Measurements from ENCODE around the gene F7. TPM values are rescaled to one million over a fixed set of nuclear protein-coding genes. Genes with fewer than 3 reads are reported as not detected.
"Not testable (repeated sequence)": the region's sequence is repeated elsewhere in the genome, so short reads cannot be mapped to it uniquely, and the experiment has no call there.

F7 gene
- polyA plus RNA-seq, 1 donor, result 1.0 TPM

DNA sequence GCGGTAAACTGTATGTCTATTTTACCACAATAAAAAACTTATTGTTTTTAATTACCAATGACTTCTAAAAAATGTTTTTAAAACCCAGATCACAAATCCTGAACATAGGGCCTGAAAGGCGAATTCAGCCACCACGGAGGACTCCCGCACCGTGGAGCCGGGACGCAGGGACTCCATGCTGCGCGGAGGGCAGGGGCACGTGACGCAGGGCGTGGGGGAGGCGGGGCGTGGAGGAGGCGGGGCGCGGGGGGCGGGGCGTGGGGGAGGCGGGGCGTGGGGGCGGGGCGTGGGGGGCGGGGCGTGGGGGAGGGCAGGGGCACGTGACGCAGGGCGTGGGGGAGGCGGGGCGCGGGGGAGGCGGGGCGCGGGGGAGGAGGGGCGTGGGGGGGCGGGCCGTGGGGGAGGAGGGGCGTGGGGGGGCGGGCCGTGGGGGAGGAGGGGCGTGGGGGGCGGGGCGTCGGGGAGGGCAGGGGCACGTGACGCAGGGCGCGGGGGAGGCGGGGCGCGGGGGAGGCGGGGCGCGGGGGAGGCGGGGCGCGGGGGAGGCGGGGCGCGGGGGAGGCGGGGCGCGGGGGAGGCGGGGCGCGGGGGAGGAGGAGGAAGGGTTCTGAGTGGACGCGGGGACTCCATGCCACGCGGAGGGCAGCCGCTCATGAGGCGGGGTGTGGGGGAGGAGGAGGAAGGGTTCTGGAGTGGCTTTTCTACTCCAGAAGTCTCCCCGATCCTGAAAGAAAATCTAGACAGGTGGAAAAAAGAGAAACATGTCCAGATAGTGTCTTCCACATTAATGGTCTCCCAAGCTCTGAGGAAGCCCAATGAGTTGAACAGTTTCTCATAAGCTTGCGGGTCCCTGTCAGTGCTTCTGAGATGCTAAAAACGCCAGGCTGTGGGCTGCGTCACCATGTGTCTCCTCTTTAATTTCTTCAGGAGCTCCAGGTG is 48.5 kb downstream of the F7 start:
- DNase-seq, result peak; percentile 70

DNA sequence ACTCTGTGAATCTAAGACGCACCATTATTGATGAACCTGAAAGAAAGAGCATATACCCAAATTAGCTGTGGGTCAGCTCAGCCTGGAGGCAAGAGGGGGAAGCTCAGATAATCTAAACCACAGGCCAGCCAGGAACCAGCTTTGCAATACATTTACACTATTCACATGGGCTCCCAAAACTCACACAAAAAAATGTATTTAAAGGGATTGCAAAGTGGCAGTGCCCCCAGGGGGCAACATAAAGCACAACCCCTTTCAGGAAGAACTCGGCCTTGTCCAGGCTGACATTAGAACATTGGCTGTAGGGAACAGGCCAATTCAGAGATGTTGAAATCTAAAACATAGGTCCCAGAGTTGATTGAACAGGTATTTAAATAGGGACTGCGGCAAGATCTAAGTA is 49.6 kb downstream of the F7 start:
- DNase-seq, result no peak

DNA sequence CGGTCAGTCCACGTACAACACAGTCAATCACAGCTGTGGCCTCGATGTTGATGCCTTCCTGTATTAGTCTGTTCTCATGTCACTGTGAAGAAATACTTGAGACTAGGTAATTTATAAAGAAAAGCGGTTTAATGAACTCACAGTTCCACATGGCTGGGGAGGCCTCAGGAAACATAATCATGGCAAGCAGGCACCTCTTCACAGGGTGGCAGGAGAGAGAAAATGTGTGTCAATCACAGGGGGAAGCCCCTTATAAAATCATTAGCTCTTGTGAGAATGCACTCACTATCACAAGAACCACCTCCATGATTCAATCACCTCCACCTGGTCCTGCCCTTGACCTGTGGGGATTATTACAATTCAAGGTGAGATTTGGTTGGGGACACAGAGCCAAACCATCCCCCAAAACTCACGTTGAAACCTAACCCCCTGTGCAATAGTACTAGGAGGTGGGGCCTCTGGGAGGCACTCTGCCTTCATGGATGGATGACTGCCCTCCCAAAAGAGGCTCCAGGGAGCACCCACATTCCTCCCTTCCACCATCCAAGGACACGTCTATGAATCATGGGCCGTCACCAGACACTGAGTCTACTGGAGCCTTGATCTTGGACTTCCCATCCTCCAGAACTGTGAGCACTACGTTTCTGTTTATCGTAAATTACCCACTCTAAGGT is 50.5 kb downstream of the F7 start:
- DNase-seq, result no peak

DNA sequence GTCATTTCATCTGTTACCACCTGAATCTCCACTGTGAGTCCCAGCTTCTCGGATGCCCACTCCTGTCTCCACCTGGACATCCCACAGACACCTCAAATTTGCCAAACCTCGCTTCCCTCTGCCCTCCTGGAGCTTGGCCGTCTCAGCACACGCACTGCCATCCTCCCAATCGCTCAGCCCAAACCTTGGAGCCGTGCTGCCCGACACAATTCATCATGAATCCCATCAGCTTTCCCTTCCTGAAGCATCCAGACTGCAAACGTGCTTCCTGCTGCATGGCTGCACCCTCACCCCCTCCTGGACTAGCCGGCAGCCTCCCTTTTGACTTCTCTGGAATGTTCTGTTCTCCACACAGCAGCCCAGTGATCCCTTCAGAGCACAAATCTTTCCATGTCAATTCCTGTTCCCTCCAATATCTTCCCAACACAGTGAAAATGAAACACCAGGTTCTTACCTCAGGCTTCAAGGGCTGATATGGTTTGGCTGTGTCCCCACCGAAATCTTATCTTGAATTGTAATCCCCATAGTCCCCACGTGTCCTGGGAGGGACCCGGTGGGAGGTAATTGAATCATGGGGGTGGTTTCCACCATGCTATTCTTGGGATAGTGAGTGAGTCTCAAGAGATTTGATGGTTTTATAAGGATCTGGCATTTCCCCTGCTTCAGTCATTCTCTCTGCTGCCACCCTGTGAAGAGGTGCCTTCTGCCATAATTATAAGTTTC is 51.8 kb downstream of the F7 start:
- DNase-seq, result no peak

DNA sequence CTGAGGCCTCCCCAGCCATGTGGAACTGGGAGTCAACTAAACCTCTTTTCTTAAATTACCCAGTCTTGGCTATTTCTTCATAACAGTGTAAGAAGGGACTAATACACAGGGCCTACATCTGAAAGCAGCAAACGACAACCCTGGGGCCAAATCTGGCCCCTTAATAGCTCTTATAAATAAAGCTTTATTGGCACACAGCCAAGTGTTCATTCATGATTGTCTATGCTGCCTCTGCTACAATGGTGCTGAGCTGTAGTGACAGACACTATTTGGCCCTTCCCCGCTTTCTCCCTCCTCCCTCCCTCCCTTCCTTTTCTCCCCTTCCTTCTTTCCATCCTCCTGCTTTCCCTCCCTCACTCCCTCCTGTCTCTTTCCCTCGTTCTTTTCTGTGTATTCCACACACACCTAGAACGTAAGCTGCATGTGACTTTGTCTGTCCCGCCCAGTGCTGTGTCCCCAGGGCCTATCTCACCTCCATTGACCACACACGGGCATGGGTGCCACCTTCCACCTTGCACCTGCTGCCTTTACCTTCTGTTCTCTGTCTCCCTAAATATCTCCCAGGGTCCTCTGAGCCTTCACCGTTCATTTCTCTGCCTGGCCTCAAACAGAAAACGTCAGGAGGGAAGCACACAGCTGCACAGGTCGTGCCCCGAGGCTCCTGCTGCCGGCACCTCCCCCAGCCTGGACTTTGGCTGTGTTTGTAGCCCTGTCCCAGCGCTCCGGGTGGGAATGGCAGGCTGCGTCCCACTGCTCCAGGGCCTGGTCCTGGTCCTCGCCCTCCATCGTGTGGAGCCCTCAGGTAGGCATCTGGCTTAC is 52.5 kb downstream of the F7 start, which contains the start of gene PROZ:
PROZ (plus strand) TSS at position 720 of the 819 bp plus-strand sequence; CDS start at position 733, 13 bp downstream.
- no peak for DNase-seq

DNA sequence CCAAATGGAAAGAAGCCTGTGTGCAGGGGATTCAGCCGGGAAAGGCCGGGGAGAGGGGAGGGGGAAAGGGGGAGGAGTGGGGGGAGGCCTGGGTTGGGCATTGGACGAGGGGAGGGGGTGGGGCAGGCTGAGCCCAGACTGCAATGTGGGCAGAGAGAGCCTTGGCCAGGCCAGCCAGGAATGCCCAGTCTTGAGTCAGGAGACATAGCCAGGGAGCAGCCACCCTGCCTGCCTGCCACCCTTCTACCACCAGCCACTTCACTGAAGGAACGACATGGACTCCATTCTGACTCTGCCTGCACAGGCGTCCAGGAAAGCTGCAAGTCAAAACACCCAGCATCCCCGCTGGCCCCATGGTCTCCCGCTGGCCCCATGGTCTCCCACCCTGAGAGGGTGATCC is 53.4 kb downstream of the F7 start:
- DNase-seq, result no peak

DNA sequence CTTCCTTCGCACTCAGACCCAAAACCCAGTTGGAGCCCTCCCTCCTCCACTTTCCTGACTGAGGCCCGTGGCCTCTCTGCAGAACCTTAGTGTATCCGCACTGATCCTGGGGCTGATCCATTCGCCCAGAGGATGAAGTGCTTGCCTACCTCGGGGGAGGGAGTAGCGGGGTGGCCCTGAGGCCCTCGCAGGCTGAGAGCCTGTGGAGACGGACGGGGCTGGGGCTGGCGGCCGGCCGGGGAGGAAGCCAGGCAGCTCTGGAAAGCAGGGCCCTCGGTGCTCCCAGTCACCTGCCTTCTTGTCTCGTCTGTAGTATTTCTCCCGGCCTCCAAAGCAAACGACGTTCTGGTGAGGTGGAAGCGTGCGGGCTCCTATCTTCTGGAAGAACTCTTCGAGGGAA is 54.1 kb downstream of the F7 start:
- DNase-seq, result no peak

DNA sequence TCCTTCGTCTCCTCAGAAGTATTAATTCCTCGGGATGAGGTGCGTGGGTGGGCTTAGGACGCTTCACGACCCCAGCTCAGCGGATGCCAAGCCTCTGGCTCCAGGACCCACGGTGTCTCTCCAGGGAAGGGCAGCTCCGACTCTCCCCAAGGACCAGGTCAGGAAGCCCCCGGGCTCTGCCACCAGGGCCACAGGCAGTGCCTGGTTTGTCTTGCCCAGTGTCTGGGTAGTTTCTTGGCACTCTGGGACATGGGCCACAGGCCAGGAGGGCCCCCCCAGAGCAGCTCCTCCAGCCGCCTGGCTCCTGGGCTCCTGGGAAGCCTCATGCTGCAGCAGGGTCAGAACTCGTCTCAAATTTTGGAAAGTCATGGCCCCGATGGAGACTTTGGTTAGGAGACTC is 55.4 kb downstream of the F7 start:
- no peak for DNase-seq

DNA sequence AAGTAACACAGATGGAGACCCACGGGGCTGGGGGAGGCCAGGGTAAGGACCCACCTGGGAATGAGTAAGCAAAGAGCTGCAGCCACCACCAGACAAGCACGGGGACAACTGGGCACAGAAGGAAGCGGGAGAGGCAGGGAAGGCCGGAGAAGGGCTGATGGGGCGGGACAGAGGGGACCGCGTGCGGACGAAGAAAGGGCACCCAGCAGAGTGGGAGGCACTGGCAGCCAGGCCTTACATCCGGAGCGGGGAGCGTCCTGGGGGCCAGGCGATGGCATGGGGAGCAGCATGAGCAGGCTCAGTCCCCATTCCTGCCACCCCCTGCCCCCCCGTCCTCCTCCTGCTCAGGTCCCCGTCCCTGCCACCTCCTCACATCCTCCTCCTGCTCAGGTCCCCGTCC is 55.8 kb downstream of the F7 start:
- DNase-seq, result no peak

DNA sequence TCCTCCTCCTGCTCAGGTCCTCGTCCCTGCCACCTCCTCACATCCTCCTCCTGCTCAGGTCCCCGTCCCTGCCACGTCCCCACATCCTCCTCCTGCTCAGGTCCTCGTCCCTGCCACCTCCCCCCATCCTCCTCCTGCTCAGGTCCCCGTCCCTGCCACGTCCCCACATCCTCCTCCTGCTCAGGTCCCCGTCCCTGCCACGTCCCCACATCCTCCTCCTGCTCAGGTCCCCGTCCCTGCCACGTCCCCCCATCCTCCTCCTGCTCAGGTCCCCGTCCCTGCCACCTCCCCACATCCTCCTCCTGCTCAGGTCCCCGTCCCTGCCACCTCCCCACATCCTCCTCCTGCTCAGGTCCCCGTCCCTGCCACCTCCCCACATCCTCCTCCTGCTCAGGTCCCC is 56.4 kb downstream of the F7 start:
- DNase-seq, result not testable (repeated sequence)

DNA sequence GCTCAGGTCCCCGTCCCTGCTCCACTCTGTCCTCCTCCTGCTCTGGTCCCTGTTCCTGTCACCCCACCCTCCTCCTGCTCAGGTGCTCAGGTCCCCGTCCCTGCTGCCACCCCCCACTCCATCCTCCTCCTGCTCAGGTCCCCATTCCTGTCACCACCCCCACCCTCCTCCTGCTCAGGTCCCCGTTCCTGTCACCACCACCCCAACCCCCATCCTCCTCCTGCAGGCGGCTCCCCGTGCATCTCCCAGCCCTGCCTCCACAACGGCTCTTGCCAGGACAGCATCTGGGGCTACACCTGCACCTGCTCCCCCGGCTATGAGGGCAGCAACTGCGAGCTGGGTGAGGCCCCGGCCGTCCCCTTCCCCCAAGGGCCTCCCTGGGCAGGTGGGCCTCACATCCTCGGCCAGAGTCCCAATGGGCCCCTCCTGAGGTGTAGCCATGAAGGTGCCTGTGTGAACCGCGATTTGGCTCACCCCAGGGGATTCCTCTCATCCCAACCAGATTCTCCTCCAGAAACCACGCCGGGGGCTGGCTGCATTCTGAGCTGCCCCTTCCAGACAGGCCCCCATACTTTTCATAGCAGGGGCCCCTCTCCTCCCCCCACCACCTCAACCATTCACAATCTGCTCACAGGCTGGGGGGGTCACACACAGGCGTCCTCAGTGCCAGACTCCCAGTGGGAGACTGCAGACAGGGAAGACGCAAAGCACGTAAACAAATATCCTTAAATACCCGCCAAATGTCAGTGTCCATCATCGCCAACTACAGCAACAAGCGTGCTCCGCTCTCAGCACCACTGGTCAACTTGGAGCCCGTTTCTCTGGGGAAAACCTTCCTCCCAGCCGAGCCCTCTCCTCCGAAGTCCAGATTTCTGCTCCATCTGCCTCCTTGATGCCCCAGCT is 57.4 kb downstream of the F7 start:
- no peak for DNase-seq

DNA sequence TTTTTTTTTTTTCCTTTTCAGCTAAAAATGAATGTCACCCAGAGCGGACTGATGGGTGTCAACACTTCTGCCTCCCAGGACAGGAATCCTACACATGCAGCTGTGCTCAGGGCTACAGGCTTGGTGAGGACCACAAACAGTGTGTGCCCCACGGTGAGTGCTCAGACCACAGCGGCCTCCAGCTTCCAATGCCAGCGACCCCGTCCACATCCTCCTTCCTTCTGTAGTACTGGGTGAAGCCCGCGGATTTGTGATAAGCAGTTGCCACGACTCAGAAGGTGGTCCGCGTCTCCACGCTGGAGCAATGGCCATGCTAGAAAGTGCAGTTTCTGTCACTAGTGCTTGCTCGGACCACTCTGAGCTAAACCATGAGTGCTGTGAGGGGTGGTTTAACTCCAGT is 58.9 kb downstream of the F7 start:
- DNase-seq, result no peak

DNA sequence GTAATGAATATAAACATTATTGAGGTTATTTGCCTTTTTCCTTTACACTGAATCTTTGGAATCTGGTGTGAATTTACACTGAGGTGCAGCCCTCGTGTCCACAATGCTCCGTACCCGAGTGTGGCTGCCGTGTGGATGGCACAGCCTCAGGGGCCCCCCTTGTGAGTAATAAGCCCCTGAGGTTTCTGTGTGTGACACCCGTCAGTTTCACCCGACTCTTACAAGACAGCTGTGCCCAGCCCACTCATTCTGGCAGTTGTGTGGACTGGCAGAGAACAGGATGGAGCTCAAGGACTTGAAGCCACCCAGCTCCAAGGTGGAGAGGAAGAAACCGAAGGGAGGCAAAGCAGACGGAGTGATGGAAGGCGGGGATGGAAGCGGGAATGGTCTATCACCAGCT is 60.7 kb downstream of the F7 start:
- DNase-seq, result no peak

DNA sequence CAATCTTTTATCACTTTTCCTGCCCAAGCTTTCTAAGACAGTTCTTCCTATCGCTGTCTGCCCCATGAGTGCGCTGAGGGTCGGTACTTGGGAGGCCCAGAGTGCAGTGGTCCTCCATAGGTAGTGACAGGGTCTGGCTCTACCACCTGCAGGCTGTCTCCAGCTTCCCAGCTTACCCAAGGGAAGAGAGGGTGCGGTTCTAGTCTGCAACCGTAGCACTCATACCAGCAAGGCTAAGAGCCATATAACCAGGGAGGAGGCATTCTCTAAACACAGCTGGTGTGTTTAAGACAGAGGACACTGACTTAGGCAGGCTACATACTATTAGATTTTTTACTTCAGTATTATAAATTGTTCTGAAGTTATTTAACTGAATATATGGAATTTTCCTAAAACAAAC is 61.1 kb downstream of the F7 start:
- DNase-seq, result no peak

DNA sequence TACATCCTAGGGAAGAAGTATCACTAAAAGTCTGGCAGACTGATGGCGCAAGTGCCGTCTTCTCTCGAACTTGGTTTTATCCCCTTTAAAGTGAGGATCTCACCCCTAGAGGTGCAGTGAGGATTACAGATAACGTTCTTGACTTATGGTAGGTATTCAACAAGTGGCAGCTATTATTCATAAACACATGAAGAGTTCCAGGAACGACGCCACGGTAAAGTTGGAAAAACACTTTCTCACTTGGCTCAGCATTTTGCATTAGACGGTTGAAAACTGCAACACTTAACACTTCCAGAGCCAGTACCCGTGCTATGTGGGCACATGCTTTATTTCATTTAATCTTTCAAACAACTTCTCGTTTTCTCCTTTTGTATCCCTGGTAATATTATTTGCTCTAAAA is 61.6 kb downstream of the F7 start:
- no peak for DNase-seq

DNA sequence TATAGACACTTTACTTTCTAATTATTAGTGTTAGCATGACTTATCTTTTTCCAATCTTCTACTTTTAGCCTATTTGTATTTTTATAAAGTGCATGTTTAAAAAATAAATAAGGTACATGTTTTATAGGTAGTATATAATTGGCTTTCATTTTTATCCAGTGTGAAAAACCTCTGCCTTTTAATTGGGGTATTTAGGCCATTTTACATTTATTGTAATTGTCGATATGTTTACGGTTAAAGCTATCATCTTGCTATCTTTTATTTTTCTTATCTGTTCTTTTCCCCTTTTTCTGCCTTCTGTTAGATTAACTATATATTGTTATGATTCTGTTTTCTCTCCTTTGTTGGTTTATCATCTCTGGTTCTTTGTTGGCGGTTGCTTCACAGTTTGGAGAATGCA is 62.0 kb downstream of the F7 start:
- no peak for DNase-seq

DNA sequence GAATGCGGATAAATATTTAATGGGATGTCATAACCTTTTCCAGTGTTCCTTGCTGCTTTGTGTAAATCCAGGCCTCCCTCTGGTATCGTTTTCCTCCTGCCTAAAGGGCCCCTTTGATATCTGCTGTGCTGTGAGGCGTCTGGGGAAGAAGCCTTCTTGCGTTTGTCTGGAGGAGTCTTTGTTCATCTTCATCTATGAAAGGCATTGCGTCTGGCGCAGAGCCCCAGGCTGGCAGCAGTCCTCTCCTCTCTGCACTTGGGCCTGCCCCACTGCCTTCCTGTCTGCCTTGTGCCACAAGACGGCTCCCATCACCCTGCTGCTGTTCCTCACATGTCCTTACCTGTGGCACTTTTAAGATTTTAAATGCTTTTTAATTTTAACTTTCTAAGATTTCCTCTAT is 62.6 kb downstream of the F7 start:
- DNase-seq, result no peak

DNA sequence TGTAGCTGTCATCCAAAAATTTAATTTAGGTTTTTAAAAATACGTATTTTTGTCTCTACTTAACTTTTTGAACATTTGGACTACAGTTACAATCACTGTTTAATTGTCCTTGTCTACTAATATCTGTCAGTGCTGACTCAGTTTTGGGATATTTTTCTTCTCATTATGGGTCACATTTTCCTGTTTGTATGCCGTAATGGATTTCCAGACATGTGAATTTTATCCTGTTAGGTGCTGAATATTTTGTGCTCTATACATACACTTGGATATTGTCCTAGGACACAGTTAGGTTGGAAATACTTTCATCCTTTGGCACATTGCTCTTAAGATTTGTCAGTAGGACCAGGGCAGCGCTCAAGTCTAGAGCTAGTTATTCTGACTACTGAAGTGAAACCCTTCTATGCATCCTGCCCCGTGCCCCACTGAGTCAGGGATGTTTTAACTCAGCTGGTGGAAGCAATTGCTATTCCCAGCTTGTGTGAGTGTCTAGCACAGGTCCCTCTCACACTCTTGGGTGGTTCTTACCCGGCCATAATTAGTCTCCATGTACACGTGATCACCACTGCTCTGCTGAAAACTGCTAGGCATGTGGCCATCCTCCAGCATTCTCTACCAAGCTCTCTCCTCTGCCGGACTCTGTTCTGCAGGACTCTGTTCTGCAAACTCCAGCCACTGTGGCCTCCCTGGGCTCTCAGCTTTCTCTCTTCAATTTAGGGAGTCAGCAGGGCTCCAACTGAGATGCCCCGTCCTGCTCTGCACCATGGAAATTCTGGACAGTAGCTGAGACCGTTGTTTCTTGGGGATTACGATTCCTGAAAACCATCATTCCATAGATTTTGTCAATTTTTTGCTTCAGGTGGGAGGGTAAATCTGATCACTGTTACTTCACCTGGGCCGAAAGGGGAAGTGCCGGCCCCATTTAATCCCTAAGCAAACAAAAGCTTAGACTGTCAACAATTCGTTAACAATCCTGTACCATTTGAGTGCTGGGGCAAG is 64.0 kb downstream of the F7 start:
- DNase-seq, result no peak
